Hair follicle dermal papilla cell (primary cell): ENCODE results near the gene MAPT. TPM values are rescaled to one million over a fixed set of nuclear protein-coding genes. Genes with fewer than 3 reads are reported as not detected.

ENCODE experiments used
- small RNA-seq: library from RNA; depleted of rRNA; stranded (forward); fragments of <200 nt; gene quantifications from one replicate; pipeline ENCODE3, GENCODE V24; 2012
- total RNA-seq: library from RNA; depleted of rRNA; stranded (reverse); fragments of >200 nt; gene quantifications from 2 replicates; pipeline ENCODE4 v1.2.3, GENCODE V29; 2012

MAPT gene
- 0.49 and 0.97 TPM in 2 replicates for total RNA-seq

DNA sequence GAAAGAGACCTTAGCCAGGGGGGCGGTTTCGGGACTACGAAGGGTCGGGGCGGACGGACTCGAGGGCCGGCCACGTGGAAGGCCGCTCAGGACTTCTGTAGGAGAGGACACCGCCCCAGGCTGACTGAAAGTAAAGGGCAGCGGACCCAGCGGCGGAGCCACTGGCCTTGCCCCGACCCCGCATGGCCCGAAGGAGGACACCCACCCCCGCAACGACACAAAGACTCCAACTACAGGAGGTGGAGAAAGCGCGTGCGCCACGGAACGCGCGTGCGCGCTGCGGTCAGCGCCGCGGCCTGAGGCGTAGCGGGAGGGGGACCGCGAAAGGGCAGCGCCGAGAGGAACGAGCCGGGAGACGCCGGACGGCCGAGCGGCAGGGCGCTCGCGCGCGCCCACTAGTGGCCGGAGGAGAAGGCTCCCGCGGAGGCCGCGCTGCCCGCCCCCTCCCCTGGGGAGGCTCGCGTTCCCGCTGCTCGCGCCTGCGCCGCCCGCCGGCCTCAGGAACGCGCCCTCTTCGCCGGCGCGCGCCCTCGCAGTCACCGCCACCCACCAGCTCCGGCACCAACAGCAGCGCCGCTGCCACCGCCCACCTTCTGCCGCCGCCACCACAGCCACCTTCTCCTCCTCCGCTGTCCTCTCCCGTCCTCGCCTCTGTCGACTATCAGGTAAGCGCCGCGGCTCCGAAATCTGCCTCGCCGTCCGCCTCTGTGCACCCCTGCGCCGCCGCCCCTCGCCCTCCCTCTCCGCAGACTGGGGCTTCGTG is at the start of gene MAPT:
Gene MAPT, plus strand, starts transcription at position 533 of the 763 bp plus-strand sequence. CDS start 67,784 bp downstream, outside the sequence.

DNA sequence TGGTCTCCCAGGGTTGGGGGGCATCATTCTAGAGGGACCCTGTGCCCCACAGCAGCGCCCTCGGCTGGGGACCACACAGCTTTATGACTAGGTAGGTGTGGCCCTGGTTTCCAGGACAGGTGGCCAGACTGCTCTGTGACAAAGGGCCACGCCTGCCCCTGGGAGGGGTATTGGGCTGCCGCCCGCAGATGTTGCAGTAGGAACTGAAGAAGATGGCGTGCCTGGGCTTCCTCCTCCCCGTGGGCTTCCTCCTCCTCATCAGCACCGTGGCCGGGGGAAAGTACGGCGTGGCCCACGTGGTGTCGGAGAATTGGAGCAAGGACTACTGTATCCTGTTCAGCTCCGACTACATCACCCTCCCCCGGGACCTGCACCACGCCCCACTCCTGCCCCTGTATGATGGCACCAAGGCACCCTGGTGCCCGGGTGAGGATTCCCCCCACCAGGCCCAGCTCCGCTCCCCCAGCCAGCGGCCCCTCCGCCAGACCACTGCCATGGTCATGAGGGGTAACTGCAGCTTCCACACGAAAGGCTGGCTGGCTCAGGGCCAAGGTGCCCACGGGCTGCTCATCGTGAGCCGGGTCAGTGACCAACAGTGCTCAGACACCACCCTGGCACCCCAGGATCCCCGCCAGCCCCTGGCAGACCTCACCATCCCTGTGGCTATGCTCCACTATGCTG is 49.5 kb upstream of the MAPT start, which contains the start of gene SPPL2C:
Gene SPPL2C, plus strand, starts transcription at position 187 of the 681 bp plus-strand sequence. Its CDS starts 26 bp downstream, at position 213.

DNA sequence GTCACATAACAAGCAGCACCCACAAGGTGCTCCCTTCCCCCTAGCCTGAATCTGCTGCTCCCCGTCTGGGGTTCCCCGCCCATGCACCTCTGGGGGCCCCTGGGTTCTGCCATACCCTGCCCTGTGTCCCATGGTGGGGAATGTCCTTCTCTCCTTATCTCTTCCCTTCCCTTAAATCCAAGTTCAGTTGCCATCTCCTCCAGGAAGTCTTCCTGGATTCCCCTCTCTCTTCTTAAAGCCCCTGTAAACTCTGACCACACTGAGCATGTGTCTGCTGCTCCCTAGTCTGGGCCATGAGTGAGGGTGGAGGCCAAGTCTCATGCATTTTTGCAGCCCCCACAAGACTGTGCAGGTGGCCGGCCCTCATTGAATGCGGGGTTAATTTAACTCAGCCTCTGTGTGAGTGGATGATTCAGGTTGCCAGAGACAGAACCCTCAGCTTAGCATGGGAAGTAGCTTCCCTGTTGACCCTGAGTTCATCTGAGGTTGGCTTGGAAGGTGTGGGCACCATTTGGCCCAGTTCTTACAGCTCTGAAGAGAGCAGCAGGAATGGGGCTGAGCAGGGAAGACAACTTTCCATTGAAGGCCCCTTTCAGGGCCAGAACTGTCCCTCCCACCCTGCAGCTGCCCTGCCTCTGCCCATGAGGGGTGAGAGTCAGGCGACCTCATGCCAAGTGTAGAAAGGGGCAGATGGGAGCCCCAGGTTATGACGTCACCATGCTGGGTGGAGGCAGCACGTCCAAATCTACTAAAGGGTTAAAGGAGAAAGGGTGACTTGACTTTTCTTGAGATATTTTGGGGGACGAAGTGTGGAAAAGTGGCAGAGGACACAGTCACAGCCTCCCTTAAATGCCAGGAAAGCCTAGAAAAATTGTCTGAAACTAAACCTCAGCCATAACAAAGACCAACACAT is 104.9 kb downstream of the MAPT start, which contains the start of gene STH:
Gene STH, plus strand, starts transcription at position 264 of the 913 bp plus-strand sequence. Its CDS starts 30 bp downstream, at position 294.

Small RNA genes lying within 50 kb of the gene (small RNA-seq; reads per million reads assigned to genes)
- not detected for gene RF00017

Other genes starting within 250 kb of the MAPT start
- gene CRHR1, start 110.2 kb upstream of the MAPT start, total RNA-seq, result not detected in 2 replicates
- gene SPPL2C, start 49.7 kb upstream of the MAPT start, total RNA-seq, result not detected in 2 replicates
- gene STH, start 104.7 kb downstream of the MAPT start, total RNA-seq, result not detected in 2 replicates